HepG2 (cell line): Measurements from ENCODE around the gene YIPF4. TPM values are rescaled to one million over a fixed set of nuclear protein-coding genes. Genes with fewer than 3 reads are reported as not detected.

Experiments used
- ETV5 ChIP-seq: IDR thresholded peaks from 2 replicates; pipeline ENCODE4 v1.6.1; 2018; ENCODE audit warnings: missing biosample characterization, missing genetic modification reagents, inconsistent platforms, borderline replicate concordance
- ETV6 ChIP-seq: sonication (generic); formaldehyde crosslinking; conservative IDR thresholded peaks from 2 replicates; pipeline ENCODE4 v1.4.0; 2020; ENCODE audit warnings: missing genetic modification reagents
- GATAD1 ChIP-seq: IDR thresholded peaks from 2 replicates; pipeline ENCODE4 v1.6.1; 2016; ENCODE audit warnings: missing genetic modification reagents, missing compliant biosample characterization
- HOXA7 ChIP-seq: sonication (generic); formaldehyde crosslinking; IDR thresholded peaks from 2 replicates; pipeline ENCODE4 v1.8.1; 2022; ENCODE audit warnings: mild to moderate bottlenecking, missing genetic modification reagents, moderate library complexity
- HOXA9 ChIP-seq: sonication (generic); formaldehyde crosslinking; IDR thresholded peaks from 2 replicates; pipeline ENCODE4 v1.8.1; 2022; ENCODE audit warnings: missing genetic modification reagents, mild to moderate bottlenecking, moderate library complexity, borderline replicate concordance
- MYNN ChIP-seq: sonication (generic); formaldehyde crosslinking; IDR thresholded peaks from 2 replicates; pipeline ENCODE4 v1.4.0; 2020; ENCODE audit warnings: mild to moderate bottlenecking, low read depth, missing genetic modification reagents
- NFKB2 ChIP-seq: sonication (generic); formaldehyde crosslinking; IDR thresholded peaks from 2 replicates; pipeline ENCODE4 v1.4.0; 2020; ENCODE audit warnings: missing genetic modification reagents, borderline replicate concordance
- NR2C2 ChIP-seq: sonication (generic); formaldehyde crosslinking; IDR thresholded peaks from 2 replicates; pipeline ENCODE4 v1.4.0; 2020; ENCODE audit warnings: missing genetic modification reagents, mild to moderate bottlenecking, moderate library complexity, borderline replicate concordance
- NR2F2 ChIP-seq: IDR thresholded peaks from 2 replicates; pipeline ENCODE4 v1.6.1; 2012; ENCODE audit warnings: low read depth, inconsistent platforms, borderline replicate concordance
- PHF20 ChIP-seq: sonication (generic); formaldehyde crosslinking; IDR thresholded peaks from 2 replicates; pipeline ENCODE4 v1.5.0; 2020; ENCODE audit warnings: mild to moderate bottlenecking, missing genetic modification reagents
- RCOR2 ChIP-seq: IDR thresholded peaks from 2 replicates; pipeline ENCODE4 v1.6.1; 2016; ENCODE audit warnings: missing biosample characterization, missing genetic modification reagents
- SRF ChIP-seq: IDR thresholded peaks from 2 replicates; pipeline ENCODE4 v1.6.1; 2011; ENCODE audit warnings: mild to moderate bottlenecking, low read depth, low read length, moderate library complexity
- YY1 ChIP-seq: IDR thresholded peaks from 2 replicates; pipeline ENCODE4 v1.6.1; 2011; ENCODE audit warnings: low read length, low read depth, moderate library complexity, mild to moderate bottlenecking; ENCODE audit not compliant: insufficient read depth, insufficient replicate concordance
- ZBTB3 ChIP-seq: sonication (generic); formaldehyde crosslinking; IDR thresholded peaks from 2 replicates; pipeline ENCODE4 v1.4.0; 2020; ENCODE audit warnings: low read depth, mild to moderate bottlenecking, moderate library complexity, missing genetic modification reagents, borderline replicate concordance
- ZNF282 ChIP-seq: fragments of 450-650 bp; IDR thresholded peaks from 2 replicates; pipeline ENCODE4 v1.6.1; 2018; ENCODE audit not compliant: partially characterized antibody
- ZNF510 ChIP-seq: sonication (generic); formaldehyde crosslinking; IDR thresholded peaks from 2 replicates; pipeline ENCODE4 v1.4.0; 2020; ENCODE audit warnings: low read depth, mild to moderate bottlenecking, missing genetic modification reagents
- ZNF577 ChIP-seq: sonication (generic); formaldehyde crosslinking; IDR thresholded peaks from 2 replicates; pipeline ENCODE4 v1.4.0; 2020; ENCODE audit warnings: mild to moderate bottlenecking, low read depth, missing genetic modification reagents, borderline replicate concordance
- ZZZ3 ChIP-seq: sonication (generic); formaldehyde crosslinking; IDR thresholded peaks from 2 replicates; pipeline ENCODE4 v1.4.0; 2020; ENCODE audit warnings: missing genetic modification reagents, mild to moderate bottlenecking, borderline replicate concordance
- polyA plus RNA-seq, 8 experiments: library from polyadenylated mRNA; depleted of rRNA in 3 of 8; stranded (reverse) in 7 of 8; unstranded in 1 of 8; fragments of >200 nt; fragmentation: Illumina TruSeq in 4 of 8; extraction: Trizol in 4 of 8; gene quantifications; 2 replicates each; pipeline versions ENCODE4 v1.2.1 to v1.2.3, GENCODE V29; 2011 to 2016; ENCODE audit warnings: low read depth in 4 of 8, missing spikeins in 1 of 8, mixed read lengths in 1 of 8; ENCODE audit not compliant: insufficient read depth in 1 of 8
- total RNA-seq, 5 experiments: library from RNA; depleted of rRNA; stranded (reverse); fragments of >200 nt; fragmentation: Illumina TruSeq; extraction: Trizol; gene quantifications; 2 replicates each; pipeline ENCODE4 v1.2.3, GENCODE V29; 2016; ENCODE audit warnings: low read depth in 1 of 5
- TF ChIP-seq, protein P1 (sequence below), 2 experiments: sonication (generic) in 1 of 2; formaldehyde crosslinking in 1 of 2; IDR thresholded peaks; 2 replicates each; pipeline versions ENCODE4 v1.5.1 to v1.6.1; 2011 to 2020; ENCODE audit warnings: borderline replicate concordance in 1 of 2, low read depth in 1 of 2, low read length in 1 of 2, mild to moderate bottlenecking in 1 of 2, missing genetic modification reagents in 1 of 2, moderate library complexity in 1 of 2
- TF ChIP-seq, protein P2 (sequence below): sonication (generic); formaldehyde crosslinking; IDR thresholded peaks from 2 replicates; pipeline ENCODE4 v1.4.0; 2020; ENCODE audit warnings: mild to moderate bottlenecking, missing genetic modification reagents
- TF ChIP-seq, protein P3 (sequence below): sonication (generic); formaldehyde crosslinking; IDR thresholded peaks from 2 replicates; pipeline ENCODE4 v1.8.1; 2023; ENCODE audit warnings: missing genetic modification reagents, inconsistent platforms, borderline replicate concordance
- TF ChIP-seq, protein P4 (sequence below): sonication (generic); formaldehyde crosslinking; IDR thresholded peaks from 2 replicates; pipeline ENCODE4 v1.5.0; 2020; ENCODE audit warnings: missing genetic modification reagents, mild to moderate bottlenecking, borderline replicate concordance
- TF ChIP-seq, protein P5 (sequence below): fragments of 450-650 bp; IDR thresholded peaks from 2 replicates; pipeline ENCODE4 v1.6.1; 2016

Gene YIPF4
- total and polyA plus RNA-seq, 2 of the 13 experiments (the other 11 are each of a cell fraction or from before 2014, with no cell fraction given), result 19.0 to 43.9 TPM

DNA sequence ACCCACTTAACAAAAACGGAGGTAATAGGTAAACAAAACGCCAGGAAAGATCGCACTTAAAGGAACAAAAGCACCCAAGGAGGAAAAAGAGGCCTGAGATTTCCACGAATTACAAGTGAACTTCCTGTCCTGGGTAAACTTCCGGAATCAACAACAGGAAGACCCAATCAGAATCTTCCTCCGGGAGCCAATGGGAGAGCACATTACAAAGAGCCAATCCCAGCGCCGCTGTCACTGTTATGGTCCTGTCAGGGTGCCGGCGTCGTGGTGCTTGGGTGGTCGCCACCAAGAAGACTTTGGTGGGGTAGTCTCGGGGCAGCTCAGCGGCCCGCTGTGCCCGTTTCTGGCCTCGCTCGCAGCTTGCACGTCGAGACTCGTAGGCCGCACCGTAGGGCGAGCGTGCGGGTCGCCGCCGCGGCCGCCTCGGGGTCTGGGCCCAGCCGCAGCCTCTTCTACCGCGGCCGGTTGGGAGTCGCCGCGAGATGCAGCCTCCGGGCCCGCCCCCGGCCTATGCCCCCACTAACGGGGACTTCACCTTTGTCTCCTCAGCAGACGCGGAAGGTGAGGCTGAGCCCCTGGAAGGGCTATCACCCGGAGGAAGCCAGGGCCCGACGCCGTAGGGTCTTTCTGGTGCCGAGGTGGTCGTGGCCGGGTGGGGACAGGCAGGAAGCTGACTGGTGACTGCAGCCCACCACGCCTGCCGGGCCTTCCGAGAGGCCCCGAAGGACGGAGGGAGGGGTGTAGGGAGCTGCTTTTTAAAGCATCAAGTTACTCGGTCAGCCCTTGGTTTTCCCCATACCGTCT is at the start of gene YIPF4 (continued):
- TF ChIP-seq NFKB2, result peak; percentile 98; the same call in 1 of the 2 replicates
- TF ChIP-seq HOXA7 (CRISPR knock-in tag), result no peak
- TF ChIP-seq, protein P1, sequence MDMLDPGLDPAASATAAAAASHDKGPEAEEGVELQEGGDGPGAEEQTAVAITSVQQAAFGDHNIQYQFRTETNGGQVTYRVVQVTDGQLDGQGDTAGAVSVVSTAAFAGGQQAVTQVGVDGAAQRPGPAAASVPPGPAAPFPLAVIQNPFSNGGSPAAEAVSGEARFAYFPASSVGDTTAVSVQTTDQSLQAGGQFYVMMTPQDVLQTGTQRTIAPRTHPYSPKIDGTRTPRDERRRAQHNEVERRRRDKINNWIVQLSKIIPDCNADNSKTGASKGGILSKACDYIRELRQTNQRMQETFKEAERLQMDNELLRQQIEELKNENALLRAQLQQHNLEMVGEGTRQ (IDR thresholded peaks at IDR 0.05; ENCODE audit: low read depth, low read length), result no peak
- TF ChIP-seq, protein P1 (CRISPR knock-in tag; IDR thresholded peaks at IDR 0.05; ENCODE audit: borderline replicate concordance), result no peak
- peak; percentile 82 for TF ChIP-seq ETV6 (CRISPR knock-in tag)
- no peak for TF ChIP-seq ZNF577 (CRISPR knock-in tag)
- TF ChIP-seq ETV5, result peak; percentile 83
- TF ChIP-seq ZNF510 (CRISPR knock-in tag), result peak; percentile 69
- peak; percentile 57 for TF ChIP-seq YY1
- peak; percentile 3; the same call in 1 of the 2 replicates for TF ChIP-seq NR2F2
- no peak for TF ChIP-seq ZBTB3 (CRISPR knock-in tag)
- no peak for TF ChIP-seq ZZZ3 (CRISPR knock-in tag)
- TF ChIP-seq NR2C2 (CRISPR knock-in tag), result peak; percentile 69
- TF ChIP-seq, protein P2, sequence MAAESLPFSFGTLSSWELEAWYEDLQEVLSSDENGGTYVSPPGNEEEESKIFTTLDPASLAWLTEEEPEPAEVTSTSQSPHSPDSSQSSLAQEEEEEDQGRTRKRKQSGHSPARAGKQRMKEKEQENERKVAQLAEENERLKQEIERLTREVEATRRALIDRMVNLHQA, result no peak; the same call in 1 of the 2 replicates
- TF ChIP-seq PHF20 (CRISPR knock-in tag), result peak; percentile 98
- no peak for TF ChIP-seq RCOR2
- TF ChIP-seq, protein P3, sequence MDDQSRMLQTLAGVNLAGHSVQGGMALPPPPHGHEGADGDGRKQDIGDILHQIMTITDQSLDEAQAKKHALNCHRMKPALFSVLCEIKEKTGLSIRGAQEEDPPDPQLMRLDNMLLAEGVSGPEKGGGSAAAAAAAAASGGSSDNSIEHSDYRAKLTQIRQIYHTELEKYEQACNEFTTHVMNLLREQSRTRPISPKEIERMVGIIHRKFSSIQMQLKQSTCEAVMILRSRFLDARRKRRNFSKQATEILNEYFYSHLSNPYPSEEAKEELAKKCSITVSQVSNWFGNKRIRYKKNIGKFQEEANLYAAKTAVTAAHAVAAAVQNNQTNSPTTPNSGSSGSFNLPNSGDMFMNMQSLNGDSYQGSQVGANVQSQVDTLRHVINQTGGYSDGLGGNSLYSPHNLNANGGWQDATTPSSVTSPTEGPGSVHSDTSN (CRISPR knock-in tag), result no peak; the same call in none of the 2 replicates
- no peak for TF ChIP-seq ZNF282
- TF ChIP-seq MYNN, result peak; percentile 93; the same call in 1 of the 2 replicates
- TF ChIP-seq HOXA9 (CRISPR knock-in tag), result no peak
- peak; percentile 98 for TF ChIP-seq GATAD1 (CRISPR knock-in tag)
- no peak for TF ChIP-seq SRF
- TF ChIP-seq, protein P4, sequence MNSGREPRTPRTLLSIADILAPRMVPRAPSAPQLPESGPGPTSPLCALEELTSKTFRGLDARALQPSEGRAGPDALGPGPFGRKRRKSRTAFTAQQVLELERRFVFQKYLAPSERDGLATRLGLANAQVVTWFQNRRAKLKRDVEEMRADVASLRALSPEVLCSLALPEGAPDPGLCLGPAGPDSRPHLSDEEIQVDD (CRISPR knock-in tag), result 0 out of 2 replicates have a peak, but pooled peaks have one; percentile 53
- TF ChIP-seq, protein P5, sequence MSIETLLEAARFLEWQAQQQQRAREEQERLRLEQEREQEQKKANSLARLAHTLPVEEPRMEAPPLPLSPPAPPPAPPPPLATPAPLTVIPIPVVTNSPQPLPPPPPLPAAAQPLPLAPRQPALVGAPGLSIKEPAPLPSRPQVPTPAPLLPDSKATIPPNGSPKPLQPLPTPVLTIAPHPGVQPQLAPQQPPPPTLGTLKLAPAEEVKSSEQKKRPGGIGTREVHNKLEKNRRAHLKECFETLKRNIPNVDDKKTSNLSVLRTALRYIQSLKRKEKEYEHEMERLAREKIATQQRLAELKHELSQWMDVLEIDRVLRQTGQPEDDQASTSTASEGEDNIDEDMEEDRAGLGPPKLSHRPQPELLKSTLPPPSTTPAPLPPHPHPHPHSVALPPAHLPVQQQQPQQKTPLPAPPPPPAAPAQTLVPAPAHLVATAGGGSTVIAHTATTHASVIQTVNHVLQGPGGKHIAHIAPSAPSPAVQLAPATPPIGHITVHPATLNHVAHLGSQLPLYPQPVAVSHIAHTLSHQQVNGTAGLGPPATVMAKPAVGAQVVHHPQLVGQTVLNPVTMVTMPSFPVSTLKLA, result no peak
